SU-DHL-6 (cell line): ENCODE results near the gene C1QTNF8.

Experiments
- EZH2phosphoT487 ChIP-seq: fragments of 200-600 bp; sonication (generic), shearing (Covaris generic); conservative IDR thresholded peaks from 2 replicates; pipeline ENCODE4 v1.6.1; 2018; ENCODE audit warnings: mild to moderate bottlenecking, antibody characterized with exemption, low read length, moderate library complexity, mixed read lengths
- TF ChIP-seq, protein P1 (sequence below): fragments of 200-600 bp; sonication (generic); IDR thresholded peaks from one replicate; pipeline ENCODE4 v1.5.1; 2017; ENCODE audit warnings: antibody characterized with exemption, mild to moderate bottlenecking, low read length, moderate library complexity; ENCODE audit not compliant: insufficient read depth, poor library complexity, severe bottlenecking

DNA sequence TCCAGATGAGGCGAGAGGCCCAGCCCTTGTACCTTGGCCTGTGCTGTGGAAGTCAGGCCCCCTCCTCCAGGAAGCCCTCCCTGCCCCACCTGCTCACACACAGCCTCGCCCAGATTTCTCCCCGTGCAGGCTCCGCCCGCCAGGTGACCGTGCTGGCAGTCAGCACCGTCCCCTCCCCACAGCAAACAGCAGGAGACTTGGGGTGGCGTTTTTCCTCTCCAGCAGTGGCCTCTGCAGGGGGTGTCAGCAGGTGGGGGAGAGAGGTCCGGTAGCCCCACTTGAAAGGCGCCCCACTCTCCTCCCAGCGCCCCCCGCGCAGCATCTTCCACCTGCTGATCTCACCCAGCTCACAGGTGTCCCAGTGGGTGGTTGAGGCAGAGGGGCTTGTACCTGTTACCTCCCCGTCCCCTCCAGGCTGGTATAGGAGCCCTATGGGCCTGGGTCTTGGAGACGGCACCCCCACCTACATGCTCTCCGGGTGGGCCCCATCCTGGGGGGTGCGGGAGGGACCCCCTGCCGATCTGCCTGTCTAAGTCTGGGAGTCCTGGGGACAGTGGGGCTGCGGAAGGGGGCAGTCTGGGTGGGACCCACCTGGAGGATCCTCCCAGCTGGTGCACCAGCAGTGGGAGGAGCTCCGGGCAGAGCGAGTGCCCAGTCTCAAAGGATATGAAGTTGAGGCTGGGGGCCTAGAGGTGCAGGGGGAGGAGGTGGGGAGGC, 4.2 kb upstream of the C1QTNF8 start:
- TF ChIP-seq, protein P1, sequence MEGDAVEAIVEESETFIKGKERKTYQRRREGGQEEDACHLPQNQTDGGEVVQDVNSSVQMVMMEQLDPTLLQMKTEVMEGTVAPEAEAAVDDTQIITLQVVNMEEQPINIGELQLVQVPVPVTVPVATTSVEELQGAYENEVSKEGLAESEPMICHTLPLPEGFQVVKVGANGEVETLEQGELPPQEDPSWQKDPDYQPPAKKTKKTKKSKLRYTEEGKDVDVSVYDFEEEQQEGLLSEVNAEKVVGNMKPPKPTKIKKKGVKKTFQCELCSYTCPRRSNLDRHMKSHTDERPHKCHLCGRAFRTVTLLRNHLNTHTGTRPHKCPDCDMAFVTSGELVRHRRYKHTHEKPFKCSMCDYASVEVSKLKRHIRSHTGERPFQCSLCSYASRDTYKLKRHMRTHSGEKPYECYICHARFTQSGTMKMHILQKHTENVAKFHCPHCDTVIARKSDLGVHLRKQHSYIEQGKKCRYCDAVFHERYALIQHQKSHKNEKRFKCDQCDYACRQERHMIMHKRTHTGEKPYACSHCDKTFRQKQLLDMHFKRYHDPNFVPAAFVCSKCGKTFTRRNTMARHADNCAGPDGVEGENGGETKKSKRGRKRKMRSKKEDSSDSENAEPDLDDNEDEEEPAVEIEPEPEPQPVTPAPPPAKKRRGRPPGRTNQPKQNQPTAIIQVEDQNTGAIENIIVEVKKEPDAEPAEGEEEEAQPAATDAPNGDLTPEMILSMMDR, result no peak
- TF ChIP-seq EZH2phosphoT487, result no peak
